ENCODE measurements around the gene SLC16A10. TPM values are rescaled to one million over a fixed set of nuclear protein-coding genes. Genes with fewer than 3 reads are reported as not detected.

Gene SLC16A10
- total and polyA plus RNA-seq, 2 experiments from 2014 or later = 12.1 to 30.9 TPM

GRCh38 chr6:111243095-111243494 is 155.8 kb downstream of the SLC16A10 start:
- Histone ChIP-seq H3K36me3 (ENCODE audit: insufficient read depth) (no peaks in the 10 kb centered on the region), H3F3A (replicated peaks; ENCODE audit: low read depth) (no peaks in the 10 kb centered on the region), H3K79me2 (replicated peaks; ENCODE audit: insufficient read depth) (no peaks in the 10 kb centered on the region), H2AFZ (no peak overlapping the region), H3K27me3 (ENCODE audit: insufficient read depth) (no peaks in the 10 kb centered on the region), H3K27ac (ENCODE audit: low read depth) (no peak overlapping the region), H3K4me2 (no peak overlapping the region), H3K4me1 (ENCODE audit: insufficient read depth) (no peaks in the 10 kb centered on the region), H3K9me2 (ENCODE audit: insufficient read depth) (0 out of 2 replicates have a peak, but pooled peaks cover 2% of the 10 kb centered on the region), H3K4me3 (no peak overlapping the region), H4K20me1 (replicated peaks; ENCODE audit: insufficient read depth) (no peaks in the 10 kb centered on the region)
- no peaks in the 10 kb centered on the region for H3K9me3 Mint-ChIP-seq
- no peaks in the 10 kb centered on the region for H3K36me3 Mint-ChIP-seq (ENCODE audit: low read depth)
- H3K27ac Mint-ChIP-seq = no peak overlapping the region
- no peak overlapping the region for H3K4me3 Mint-ChIP-seq
- ATAC-seq (no peak), DNase-seq (ENCODE audit: low spot score) (no peak)
- H3K27me3 Mint-ChIP-seq (ENCODE audit: insufficient read depth, low read depth, poor library complexity) = peaks cover 2% of the 10 kb centered on the region
- TF ChIP-seq CTCF (conservative IDR thresholded peaks at IDR 0.05; ENCODE audit: low read depth in 2 of 2) = no peak
- TF ChIP-seq POLR2AphosphoS5 (IDR thresholded peaks at IDR 0.05; ENCODE audit: low read depth) = no peak
- TF ChIP-seq STAT1 (IDR thresholded peaks at IDR 0.05; ENCODE audit: unreplicated experiment) = no peak
- TF ChIP-seq ZNF331 (CRISPR knock-in tag; IDR thresholded peaks at IDR 0.05; ENCODE audit: low read depth) = no peak
- no peak for TF ChIP-seq CREB1 (CRISPR knock-in tag; IDR thresholded peaks at IDR 0.05; ENCODE audit: low read depth)
- no peak for TF ChIP-seq NANOG (IDR thresholded peaks at IDR 0.05; ENCODE audit: borderline replicate concordance)
- TF ChIP-seq EZH2phosphoT487 (IDR thresholded peaks at IDR 0.05; ENCODE audit: unreplicated experiment) = no peak
- TF ChIP-seq, protein P1, sequence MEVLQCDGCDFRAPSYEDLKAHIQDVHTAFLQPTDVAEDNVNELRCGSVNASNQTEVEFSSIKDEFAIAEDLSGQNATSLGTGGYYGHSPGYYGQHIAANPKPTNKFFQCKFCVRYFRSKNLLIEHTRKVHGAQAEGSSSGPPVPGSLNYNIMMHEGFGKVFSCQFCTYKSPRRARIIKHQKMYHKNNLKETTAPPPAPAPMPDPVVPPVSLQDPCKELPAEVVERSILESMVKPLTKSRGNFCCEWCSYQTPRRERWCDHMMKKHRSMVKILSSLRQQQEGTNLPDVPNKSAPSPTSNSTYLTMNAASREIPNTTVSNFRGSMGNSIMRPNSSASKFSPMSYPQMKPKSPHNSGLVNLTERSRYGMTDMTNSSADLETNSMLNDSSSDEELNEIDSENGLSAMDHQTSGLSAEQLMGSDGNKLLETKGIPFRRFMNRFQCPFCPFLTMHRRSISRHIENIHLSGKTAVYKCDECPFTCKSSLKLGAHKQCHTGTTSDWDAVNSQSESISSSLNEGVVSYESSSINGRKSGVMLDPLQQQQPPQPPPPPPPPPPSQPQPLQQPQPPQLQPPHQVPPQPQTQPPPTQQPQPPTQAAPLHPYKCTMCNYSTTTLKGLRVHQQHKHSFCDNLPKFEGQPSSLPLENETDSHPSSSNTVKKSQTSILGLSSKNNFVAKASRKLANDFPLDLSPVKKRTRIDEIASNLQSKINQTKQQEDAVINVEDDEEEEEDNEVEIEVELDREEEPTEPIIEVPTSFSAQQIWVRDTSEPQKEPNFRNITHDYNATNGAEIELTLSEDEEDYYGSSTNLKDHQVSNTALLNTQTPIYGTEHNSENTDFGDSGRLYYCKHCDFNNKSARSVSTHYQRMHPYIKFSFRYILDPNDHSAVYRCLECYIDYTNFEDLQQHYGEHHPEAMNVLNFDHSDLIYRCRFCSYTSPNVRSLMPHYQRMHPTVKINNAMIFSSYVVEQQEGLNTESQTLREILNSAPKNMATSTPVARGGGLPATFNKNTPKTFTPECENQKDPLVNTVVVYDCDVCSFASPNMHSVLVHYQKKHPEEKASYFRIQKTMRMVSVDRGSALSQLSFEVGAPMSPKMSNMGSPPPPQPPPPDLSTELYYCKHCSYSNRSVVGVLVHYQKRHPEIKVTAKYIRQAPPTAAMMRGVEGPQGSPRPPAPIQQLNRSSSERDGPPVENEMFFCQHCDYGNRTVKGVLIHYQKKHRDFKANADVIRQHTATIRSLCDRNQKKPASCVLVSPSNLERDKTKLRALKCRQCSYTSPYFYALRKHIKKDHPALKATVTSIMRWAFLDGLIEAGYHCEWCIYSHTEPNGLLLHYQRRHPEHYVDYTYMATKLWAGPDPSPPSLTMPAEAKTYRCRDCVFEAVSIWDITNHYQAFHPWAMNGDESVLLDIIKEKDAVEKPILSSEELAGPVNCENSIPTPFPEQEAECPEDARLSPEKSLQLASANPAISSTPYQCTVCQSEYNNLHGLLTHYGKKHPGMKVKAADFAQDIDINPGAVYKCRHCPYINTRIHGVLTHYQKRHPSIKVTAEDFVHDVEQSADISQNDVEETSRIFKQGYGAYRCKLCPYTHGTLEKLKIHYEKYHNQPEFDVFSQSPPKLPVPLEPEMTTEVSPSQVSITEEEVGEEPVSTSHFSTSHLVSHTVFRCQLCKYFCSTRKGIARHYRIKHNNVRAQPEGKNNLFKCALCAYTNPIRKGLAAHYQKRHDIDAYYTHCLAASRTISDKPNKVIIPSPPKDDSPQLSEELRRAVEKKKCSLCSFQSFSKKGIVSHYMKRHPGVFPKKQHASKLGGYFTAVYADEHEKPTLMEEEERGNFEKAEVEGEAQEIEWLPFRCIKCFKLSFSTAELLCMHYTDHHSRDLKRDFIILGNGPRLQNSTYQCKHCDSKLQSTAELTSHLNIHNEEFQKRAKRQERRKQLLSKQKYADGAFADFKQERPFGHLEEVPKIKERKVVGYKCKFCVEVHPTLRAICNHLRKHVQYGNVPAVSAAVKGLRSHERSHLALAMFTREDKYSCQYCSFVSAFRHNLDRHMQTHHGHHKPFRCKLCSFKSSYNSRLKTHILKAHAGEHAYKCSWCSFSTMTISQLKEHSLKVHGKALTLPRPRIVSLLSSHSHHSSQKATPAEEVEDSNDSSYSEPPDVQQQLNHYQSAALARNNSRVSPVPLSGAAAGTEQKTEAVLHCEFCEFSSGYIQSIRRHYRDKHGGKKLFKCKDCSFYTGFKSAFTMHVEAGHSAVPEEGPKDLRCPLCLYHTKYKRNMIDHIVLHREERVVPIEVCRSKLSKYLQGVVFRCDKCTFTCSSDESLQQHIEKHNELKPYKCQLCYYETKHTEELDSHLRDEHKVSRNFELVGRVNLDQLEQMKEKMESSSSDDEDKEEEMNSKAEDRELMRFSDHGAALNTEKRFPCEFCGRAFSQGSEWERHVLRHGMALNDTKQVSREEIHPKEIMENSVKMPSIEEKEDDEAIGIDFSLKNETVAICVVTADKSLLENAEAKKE (CRISPR knock-in tag; IDR thresholded peaks at IDR 0.05) = no peak
- TF ChIP-seq, protein P2, sequence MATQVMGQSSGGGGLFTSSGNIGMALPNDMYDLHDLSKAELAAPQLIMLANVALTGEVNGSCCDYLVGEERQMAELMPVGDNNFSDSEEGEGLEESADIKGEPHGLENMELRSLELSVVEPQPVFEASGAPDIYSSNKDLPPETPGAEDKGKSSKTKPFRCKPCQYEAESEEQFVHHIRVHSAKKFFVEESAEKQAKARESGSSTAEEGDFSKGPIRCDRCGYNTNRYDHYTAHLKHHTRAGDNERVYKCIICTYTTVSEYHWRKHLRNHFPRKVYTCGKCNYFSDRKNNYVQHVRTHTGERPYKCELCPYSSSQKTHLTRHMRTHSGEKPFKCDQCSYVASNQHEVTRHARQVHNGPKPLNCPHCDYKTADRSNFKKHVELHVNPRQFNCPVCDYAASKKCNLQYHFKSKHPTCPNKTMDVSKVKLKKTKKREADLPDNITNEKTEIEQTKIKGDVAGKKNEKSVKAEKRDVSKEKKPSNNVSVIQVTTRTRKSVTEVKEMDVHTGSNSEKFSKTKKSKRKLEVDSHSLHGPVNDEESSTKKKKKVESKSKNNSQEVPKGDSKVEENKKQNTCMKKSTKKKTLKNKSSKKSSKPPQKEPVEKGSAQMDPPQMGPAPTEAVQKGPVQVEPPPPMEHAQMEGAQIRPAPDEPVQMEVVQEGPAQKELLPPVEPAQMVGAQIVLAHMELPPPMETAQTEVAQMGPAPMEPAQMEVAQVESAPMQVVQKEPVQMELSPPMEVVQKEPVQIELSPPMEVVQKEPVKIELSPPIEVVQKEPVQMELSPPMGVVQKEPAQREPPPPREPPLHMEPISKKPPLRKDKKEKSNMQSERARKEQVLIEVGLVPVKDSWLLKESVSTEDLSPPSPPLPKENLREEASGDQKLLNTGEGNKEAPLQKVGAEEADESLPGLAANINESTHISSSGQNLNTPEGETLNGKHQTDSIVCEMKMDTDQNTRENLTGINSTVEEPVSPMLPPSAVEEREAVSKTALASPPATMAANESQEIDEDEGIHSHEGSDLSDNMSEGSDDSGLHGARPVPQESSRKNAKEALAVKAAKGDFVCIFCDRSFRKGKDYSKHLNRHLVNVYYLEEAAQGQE (IDR thresholded peaks at IDR 0.05; ENCODE audit: unreplicated experiment) = no peak
- no peak for TF ChIP-seq ETS1 (IDR thresholded peaks at IDR 0.05)
- TF ChIP-seq JUNB (IDR thresholded peaks at IDR 0.05; ENCODE audit: unreplicated experiment) = no peak
- no peak for TF ChIP-seq EZH2 (IDR thresholded peaks at IDR 0.05; ENCODE audit: low read depth, unreplicated experiment)
- no peak for TF ChIP-seq ZNF114 (CRISPR knock-in tag; IDR thresholded peaks at IDR 0.05)
- H3K4me1 Mint-ChIP-seq = no peaks in the 10 kb centered on the region

Measured in GM23338 (cell line).